Hindlimb muscle (tissue), 1 donor: ENCODE results near the gene HTRA1. TPM values are rescaled to one million over a fixed set of nuclear protein-coding genes. Genes with fewer than 3 reads are reported as not detected.
A peak's percentile ranks its signal among the peaks of the same experiment; 100 is the strongest.

Source experiments
- DNase-seq: peaks from one replicate; pipeline ENCODE4 v3.0.0-alpha.2; 2013
- polyA plus RNA-seq: library from polyadenylated mRNA; unstranded; fragments of 120-200 nt; gene quantifications from one replicate; pipeline ENCODE4 v1.2.1, GENCODE V29; 2013; ENCODE audit not compliant: insufficient read length

The HTRA1 gene
- polyA plus RNA-seq, 1 donor, result 58.6 TPM

DNA sequence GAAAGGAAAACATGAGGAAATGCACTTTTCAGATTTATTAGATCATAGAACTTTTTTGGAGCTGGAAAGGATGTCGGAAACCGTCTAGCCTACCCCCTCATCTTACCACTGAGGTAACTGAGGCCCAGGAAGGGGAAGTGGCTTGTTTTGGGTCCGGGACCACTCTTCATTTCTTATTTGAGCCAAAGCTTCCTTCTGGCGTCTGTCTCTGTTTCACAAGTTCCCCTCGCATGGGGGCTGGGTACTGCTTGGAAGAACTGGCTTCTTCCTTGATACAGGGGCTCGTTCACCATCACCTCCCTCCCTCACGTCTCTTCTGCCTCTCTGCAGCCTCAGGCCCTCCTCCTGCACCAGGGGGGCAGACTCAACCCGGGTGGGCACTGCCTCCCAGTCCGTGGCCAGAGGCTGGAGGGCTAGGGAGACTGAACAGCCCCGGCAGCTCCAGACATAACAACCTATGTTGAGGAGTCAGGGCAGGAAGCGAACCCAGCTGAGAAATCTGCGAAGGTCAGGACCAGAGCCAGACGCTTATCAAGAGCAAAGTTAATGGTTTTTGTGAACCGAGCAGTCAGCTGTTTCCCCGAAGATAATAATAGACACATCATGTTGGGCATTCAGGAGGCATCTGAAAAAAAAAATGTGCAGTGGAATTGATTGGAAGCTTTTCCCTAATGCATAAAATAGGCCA lies 12.9 kb downstream of the HTRA1 start:
- no peak for DNase-seq

- DNase-seq, result peak; percentile 70
Measured at GRCh38 chr10:122475100-122475499, 13.7 kb downstream of the HTRA1 start.

DNA sequence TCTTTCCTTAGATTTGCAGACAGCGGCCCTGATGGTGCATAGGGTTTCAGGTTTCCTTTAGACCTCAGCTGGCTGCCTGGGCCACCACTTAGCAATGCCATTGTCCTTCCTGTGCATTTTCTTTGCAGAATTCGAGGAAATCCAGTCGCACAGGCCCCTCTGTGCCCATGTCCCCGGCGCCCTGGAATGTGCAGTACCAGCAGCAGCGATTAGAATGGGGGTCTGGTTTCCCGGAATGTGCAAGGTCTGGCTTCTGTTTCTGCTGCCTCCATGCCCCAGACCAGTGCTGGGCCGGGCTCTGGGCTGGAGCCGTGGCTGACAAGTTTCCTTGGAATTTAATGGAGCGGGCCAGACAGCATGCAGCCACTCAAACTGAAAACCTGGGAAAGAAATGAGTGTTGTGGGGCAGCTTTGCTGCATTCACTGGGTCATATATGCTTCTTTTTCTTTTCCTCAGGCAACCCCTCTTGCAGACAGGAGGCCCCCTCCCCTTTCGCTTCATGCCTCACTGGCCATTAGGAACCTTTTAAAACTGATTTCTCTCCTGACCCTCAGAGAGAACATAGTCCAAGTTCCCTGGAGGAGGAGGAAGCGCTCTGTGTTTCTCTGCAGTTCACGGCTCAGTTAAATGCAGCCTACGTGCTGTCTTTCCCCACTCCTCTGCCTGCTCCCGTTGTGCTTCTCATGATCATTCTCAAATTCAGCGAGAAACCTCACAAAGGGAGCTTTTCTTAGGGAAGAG lies 14.4 kb downstream of the HTRA1 start:
- no peak for DNase-seq

- no peak for DNase-seq
Measured at GRCh38 chr10:122476333-122476695, 15.0 kb downstream of the HTRA1 start.

GRCh38 chr10:122477436-122477835 lies 16.1 kb downstream of the HTRA1 start:
- DNase-seq, result no peak

DNA sequence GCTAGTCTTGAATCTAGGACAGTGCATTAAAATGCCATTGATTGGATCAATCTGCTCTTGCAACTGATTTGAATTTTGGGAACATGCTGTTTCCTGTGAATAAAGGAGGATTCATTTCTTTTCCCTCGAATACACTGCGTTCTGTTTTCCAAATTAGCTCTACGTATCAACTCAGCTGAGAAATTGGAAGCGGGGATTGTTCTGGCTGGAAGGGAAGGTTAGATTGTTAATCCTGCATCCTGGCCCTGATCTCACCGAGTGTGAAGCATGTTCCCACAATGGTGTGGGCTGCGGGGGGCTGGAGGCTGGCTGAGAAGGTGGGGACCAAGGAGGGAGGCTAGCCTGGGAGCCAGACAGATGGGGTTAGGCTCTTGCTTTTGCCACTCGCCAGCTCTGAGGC lies 17.6 kb downstream of the HTRA1 start:
- no peak for DNase-seq

GRCh38 chr10:122480146-122480833 lies 18.9 kb downstream of the HTRA1 start:
- DNase-seq, result no peak

- no peak for DNase-seq
Measured at GRCh38 chr10:122481296-122482056, 20.1 kb downstream of the HTRA1 start.

GRCh38 chr10:122484276-122485060 lies 23.1 kb downstream of the HTRA1 start:
- no peak for DNase-seq

DNA sequence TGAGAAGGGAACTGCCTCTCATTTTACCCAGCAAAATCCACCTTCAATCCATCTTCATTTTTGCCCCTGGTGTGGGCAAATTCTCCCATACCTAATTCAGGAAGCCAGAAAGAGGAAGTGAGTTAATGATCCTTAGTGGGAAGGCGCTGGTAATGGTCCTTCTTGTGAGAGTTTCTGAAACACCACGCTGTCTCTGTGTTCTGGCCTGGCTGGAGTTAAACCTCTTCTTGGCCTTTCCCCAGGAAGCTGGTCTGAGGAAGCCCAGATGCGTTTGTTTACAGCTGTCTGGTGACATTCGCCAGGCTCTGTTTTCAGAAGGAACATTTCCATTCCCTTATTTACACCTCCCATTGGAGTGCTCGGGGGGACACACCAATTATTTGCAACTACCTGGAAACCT lies 24.3 kb downstream of the HTRA1 start:
- no peak for DNase-seq

GRCh38 chr10:122486406-122487080 lies 25.2 kb downstream of the HTRA1 start:
- no peak for DNase-seq

DNA sequence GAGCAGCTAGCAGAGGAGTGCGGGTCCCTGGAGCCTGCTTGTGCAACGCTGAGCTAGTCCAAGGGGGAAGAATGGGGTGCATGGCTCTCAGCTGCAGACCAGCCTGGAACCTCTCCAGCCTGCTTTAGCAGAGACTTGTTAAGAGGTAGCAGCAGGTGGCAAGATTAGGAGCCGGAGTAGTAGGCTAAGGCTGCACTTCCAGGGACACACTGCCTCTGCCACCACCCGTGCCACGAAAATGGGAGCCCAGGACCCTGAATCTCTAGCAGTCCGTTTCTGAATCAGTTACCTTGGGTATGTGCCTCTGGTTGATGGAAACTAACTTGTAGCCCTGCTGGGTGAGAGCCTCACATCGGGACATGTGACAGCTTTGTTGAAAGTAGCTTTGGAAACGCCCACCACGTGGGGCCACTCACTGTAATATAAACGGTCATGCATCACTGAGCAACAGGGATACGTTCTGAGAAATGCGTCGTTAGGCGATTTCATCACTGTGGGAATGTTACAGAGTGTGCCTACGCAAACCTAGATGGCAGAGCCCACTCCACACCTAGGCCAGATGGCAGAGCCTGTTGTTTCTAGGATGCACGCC lies 25.9 kb downstream of the HTRA1 start:
- no peak for DNase-seq

DNA sequence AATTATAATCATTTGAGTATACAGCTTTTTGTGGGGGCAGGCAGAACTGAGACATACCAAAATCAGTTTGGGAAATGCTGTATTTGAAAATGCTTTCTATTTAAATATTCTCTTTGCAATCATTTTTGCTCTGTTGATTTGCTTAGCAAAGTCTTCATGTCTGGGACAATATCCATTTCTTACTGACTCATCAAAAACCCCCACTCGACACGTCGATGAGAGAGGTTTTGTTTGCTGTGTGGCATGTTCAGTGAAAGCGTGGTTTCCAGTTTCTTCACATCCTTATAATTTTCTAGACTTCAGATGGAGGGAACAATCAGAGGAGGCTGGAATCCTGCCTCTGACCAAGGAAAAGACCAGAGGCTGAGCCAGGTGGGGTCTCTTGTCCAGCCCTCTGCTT lies 28.9 kb downstream of the HTRA1 start:
- no peak for DNase-seq

GRCh38 chr10:122490786-122491680 lies 29.7 kb downstream of the HTRA1 start:
- DNase-seq, result no peak

DNA sequence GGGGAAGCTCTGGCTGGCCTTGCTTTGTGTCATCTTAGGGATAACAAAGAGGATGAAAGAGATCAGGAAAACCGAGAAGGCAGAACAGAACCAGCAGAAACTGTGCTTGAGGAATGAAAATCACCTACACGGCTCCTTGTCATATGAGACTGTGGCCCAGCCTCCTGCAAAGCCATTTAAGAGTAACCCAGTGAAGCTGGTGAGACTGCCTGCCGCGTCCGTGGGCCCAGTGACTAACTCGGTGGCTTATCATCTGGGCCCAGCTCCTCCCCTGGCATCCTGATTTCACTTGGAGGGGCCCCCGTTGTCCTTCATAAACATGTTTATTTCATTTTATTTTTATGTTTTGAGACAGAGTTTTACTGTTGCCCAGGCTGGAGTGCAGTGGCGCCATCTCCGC lies 30.7 kb downstream of the HTRA1 start:
- no peak for DNase-seq

GRCh38 chr10:122492999-122493481 lies 31.7 kb downstream of the HTRA1 start:
- peak; percentile 92 for DNase-seq

DNA sequence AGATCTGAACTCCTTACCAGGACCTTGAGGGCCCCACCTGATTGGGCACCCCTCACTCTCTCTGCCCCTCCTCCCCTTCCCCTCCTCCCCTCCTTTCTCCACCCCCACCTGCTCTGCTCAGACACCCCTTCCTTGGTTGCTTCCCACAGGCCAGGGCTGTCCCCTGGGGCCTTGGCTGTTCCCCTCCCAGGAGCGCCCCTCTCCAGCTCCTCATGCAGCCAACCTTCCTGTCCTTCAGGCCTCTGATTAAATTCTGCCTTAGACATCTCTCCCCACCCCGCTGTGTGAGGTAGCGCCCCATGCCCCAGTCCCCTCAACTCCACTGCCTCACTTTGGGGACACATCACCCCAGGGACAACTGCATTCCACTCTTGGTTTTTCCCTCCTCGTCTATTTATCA lies 32.4 kb downstream of the HTRA1 start:
- no peak for DNase-seq

- no peak for DNase-seq
Measured at GRCh38 chr10:122494173-122494820, 32.9 kb downstream of the HTRA1 start.

DNA sequence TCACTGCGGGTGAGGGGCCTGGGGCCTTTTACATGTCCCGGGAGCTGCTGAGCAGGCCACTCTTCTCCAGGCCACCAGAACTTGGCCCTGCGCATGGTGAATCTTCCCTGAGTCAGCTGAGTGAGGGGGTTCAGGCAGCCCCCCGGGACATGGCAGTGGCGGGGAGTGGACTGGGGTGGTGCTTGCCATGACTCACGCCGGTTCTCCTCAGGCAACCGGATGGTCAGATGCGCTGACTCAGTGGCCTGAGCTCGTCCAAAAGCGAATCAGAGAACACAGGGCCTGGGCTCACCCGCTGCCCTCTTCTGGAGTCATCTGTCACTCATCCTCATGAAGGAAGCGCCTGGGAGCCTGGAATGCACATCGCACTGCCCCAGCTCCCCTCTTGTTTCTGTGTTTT lies 33.5 kb downstream of the HTRA1 start:
- DNase-seq, result no peak
